GM19099 (cell line): ENCODE results near the gene ADORA2A.
A peak's percentile ranks its signal among the peaks of the same experiment; 100 is the strongest.

Experiments
- POLR2A ChIP-seq: IDR thresholded peaks from 3 replicates; pipeline ENCODE4 v1.6.1; 2011; ENCODE audit warnings: low read depth; ENCODE audit not compliant: insufficient read length; ENCODE audit errors: extremely low read depth

Gene ADORA2A

GRCh38 chr22:24433828-24434470 lies 6.5 kb downstream of the ADORA2A start:
- TF ChIP-seq POLR2A = peak; percentile 79

- peak; percentile 8 for TF ChIP-seq POLR2A
Observed at GRCh38 chr22:24434471-24435322, 7.3 kb downstream of the ADORA2A start.

GRCh38 chr22:24435323-24435645 lies 7.9 kb downstream of the ADORA2A start:
- no peak for TF ChIP-seq POLR2A

GRCh38 chr22:24435861-24436371 lies 8.5 kb downstream of the ADORA2A start:
- TF ChIP-seq POLR2A = no peak

GRCh38 chr22:24436553-24436952 lies 9.2 kb downstream of the ADORA2A start:
- no peak for TF ChIP-seq POLR2A

- no peak for TF ChIP-seq POLR2A
Observed at GRCh38 chr22:24437091-24437490, 9.7 kb downstream of the ADORA2A start.

GRCh38 chr22:24437741-24438328 lies 10.4 kb downstream of the ADORA2A start:
- TF ChIP-seq POLR2A = no peak

GRCh38 chr22:24440270-24440717 lies 12.9 kb downstream of the ADORA2A start:
- no peak for TF ChIP-seq POLR2A

- no peak for TF ChIP-seq POLR2A
Observed at GRCh38 chr22:24440718-24441405, 13.5 kb downstream of the ADORA2A start.

GRCh38 chr22:24441406-24442351 lies 14.3 kb downstream of the ADORA2A start:
- TF ChIP-seq POLR2A = no peak

- no peak for TF ChIP-seq POLR2A
Observed at GRCh38 chr22:24442352-24442744, 14.9 kb downstream of the ADORA2A start.

GRCh38 chr22:24443668-24444067 lies 16.3 kb downstream of the ADORA2A start:
- no peak for TF ChIP-seq POLR2A

GRCh38 chr22:24444251-24444650 lies 16.9 kb downstream of the ADORA2A start:
- no peak for TF ChIP-seq POLR2A
